ENCODE measurements around the gene TREML4.
A peak's percentile ranks its signal among the peaks of the same experiment; 100 is the strongest.

The TREML4 gene

DNA sequence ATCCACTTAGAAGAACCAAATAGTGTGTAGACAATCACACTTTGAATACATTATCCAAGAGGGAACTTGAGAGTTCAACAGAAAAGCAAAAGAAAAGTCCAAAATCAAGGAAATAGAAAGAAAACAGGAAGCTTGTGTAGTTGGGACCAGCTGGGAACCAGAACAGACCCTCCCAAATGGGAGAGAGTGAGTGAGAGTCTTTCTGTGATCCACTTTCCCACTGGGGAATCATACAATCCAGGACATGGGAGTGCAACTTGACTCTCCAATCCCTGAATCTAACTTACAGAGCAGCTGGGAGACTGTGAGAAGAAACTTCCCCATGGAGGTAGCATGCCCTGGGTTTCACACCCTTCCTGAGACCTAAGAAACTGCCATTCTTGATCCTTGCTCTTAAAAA lies 27.0 kb downstream of the TREML4 start:
- DNase-seq (ENCODE audit: low read depth) = no peak

DNA sequence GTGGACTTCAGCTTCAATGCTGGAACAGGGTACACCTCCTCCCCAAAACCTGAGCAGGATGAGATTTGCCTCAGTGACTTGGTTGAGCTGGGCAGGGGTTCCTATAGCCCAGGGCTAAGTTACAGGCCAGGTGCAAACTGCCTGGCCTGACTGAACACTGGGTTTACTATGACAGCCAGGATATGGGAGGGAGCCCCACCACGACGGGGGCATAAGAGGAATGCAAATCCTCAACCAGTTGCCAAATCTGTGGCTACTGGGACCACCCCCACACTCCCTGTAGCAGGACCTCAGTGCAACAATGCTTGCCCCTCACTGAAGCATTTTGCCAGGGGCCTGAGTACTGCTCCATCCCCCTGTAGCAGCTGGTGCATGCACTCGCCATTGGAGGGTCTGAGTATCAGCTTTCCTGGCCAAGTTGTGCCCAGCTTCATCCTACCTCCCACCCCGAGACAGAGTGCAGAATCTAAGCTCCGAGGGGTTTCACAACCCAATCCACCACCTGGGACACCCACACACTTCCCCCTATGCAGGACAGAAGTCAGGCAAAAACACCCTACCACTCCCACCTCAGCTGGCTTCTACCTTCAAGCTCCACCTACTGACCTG lies 27.6 kb downstream of the TREML4 start:
- no peak for DNase-seq (ENCODE audit: low read depth)

DNA sequence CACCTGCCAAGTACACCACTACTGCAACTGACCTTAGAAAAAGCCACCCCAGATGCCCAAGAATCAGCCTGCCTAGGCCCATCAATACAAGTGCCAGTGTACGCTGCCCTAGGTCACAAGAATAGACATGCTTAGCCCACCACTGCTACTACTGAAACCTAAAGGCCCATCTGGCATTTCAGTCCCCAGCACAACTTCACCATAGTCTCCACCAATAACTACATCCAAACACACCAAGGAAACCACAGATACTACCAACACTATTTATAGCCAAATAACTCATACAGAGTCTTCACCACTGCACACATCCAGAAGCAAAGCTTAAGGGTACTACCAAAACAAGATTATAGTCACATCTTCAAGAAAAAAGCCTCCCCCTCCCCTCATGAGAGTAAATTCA lies 28.2 kb downstream of the TREML4 start:
- no peak for DNase-seq (ENCODE audit: low read depth)

- DNase-seq (ENCODE audit: low read depth) = no peak
These were observed 29.4 kb downstream of the TREML4 start for GRCh38 chr6:41257369-41258195.

DNA sequence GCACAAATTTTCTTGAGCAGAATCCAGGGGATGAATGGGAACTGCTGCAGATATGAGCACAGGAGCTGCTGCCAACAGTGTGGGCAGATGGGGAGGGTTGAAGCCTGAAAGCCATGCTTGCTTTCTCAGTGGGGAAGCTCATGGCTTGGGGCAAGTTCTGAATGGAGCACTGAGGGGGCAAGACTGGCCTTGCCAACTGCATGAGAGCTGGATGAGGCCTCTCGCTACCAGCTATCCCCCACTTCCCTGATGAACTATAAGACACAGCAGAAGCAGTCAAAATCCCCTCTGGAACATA lies 30.0 kb downstream of the TREML4 start:
- DNase-seq (ENCODE audit: low read depth) = no peak

DNA sequence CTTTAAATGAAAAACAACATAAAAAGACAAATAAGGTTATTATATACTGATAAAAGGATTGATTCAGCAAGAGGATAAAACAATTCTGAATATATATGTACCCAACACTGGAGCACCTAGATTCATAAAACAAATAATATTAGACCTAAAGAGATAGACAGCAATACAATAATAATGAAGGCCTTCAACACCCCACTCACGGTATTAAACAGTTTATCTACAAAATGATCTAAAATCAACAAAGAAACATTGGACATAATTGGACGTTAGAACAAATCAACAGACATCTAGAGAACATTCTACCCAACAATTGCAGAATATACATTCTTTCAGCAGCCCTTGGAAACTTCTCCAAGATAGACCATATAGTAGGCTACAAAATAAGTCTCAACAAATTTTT lies 34.3 kb downstream of the TREML4 start:
- no peak for DNase-seq (ENCODE audit: low read depth)

GRCh38 chr6:41263267-41263666 lies 35.1 kb downstream of the TREML4 start:
- no peak for DNase-seq (ENCODE audit: low read depth)

DNA sequence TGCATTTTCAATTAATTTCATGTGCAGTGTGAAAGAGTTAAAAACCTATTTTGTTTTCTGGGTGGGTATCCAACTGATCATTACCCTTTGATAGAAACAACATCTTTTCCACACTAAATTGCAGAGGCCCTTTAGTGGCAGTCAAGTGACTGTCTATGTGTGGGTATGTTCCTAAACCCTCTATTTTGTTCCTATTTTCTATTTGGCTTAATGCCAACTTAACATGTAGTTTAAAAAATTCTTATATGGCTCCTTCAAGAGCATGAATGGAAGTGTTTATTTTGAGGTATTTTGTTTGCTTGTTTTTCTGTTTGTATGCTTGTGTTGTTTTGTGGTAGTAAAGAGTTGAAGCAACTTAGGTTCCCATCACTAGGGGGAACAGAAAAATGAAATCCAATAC lies 38.4 kb downstream of the TREML4 start:
- DNase-seq (ENCODE audit: low read depth) = no peak

GRCh38 chr6:41268478-41268877 lies 40.3 kb downstream of the TREML4 start:
- DNase-seq (ENCODE audit: low read depth) = no peak

- DNase-seq (ENCODE audit: low read depth) = no peak
These were observed 41.0 kb downstream of the TREML4 start for GRCh38 chr6:41269166-41269565.

GRCh38 chr6:41269716-41270115 lies 41.6 kb downstream of the TREML4 start:
- DNase-seq (ENCODE audit: low read depth) = no peak

- DNase-seq (ENCODE audit: low read depth) = no peak
These were observed 43.8 kb downstream of the TREML4 start for GRCh38 chr6:41271901-41272395.

GRCh38 chr6:41272591-41273240 lies 44.6 kb downstream of the TREML4 start:
- DNase-seq (ENCODE audit: low read depth) = no peak

DNA sequence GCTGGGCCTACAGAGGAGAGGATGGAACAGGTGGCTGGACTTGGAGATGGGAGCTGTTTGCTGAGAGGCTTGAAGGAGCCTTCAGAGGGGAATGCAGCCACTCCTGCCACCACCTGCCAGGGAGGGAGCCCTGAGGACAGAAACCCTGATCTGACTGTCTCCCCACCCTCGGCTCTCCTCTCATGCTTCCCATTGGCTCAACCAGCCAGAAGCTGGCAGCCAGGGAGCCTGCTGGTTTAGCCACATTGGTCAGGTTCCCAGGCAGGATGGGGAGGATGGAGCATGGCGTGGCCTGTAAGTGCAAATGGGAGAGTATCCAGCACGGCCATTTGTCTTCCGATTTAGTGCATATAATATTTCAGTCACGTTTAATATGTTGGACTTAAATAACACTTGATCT lies 45.6 kb downstream of the TREML4 start:
- no peak for DNase-seq (ENCODE audit: low read depth)

DNA sequence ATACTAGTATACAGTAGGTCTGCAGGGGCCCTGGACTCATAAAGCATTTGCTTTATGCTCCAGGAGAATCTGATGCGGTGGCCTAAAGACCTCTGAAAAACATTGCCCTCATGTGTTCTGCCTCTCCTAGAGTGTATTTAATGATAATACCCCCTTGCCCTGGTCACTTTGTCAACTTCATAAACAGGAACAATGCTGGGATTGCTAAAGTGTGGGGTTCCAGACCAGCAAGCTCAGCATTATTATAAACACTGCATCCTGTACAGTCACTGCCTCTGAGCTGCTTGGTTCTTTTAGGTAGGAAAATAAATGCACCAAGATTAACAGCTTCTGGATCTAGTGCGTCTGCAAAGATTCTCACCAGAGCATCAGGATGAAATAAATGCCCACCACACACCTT lies 46.1 kb downstream of the TREML4 start:
- DNase-seq (ENCODE audit: low read depth) = no peak

DNA sequence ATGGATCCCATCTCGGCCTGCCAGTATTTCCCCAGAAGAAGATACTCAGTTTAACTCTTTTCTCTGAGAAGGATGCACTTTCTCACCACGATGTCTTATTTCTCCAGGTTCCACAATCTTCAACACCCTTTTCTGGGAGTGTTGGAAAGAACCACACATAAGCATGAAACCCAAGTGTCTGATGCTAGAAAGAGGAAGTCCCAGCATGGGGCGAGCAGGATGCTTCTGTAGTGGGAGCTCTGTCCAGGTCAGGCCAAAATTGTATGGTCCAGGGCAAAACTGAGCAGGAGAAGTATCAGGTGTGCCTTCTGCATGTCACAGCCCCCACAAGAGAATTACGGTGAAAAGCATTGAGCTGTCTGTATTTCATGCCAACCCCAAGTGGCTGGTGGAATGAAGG lies 47.3 kb downstream of the TREML4 start:
- DNase-seq (ENCODE audit: low read depth) = no peak

DNA sequence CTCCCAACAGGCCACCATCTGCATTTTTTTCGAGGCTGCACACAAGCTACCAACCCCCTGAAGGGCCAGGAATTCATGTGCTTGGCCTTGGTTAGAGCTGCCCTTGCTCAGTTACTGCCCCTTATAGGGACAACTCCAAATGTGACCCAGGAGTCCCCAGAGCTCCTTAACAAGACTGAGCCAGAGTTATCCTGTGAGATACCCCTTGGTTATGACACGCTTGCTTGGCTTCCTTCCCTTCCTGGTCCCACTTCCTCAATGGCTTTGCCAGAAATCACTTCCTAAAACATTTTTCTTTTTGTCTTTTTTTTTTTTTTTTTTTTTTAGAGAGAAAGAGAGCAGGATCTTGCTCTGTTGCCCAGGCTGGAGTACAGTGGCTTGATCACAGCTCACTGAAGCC lies 49.5 kb downstream of the TREML4 start:
- DNase-seq (ENCODE audit: low read depth) = no peak

- peak; percentile 43 for DNase-seq (ENCODE audit: low read depth)
These were observed 50.7 kb downstream of the TREML4 start for GRCh38 chr6:41278699-41279405.

- DNase-seq (ENCODE audit: low read depth) = no peak
These were observed 52.4 kb downstream of the TREML4 start for GRCh38 chr6:41280381-41281057.

GRCh38 chr6:41283600-41283999 lies 55.5 kb downstream of the TREML4 start:
- DNase-seq (ENCODE audit: low read depth) = no peak

- no peak for DNase-seq (ENCODE audit: low read depth)
These were observed 56.6 kb downstream of the TREML4 start for GRCh38 chr6:41284726-41285125.
